Urothelium cell line (cell line): ENCODE measurements around the gene ADGRF1.
A peak's percentile ranks its signal among the peaks of the same experiment; 100 is the strongest.
"Not testable (repeated sequence)": the region's sequence is repeated elsewhere in the genome, so short reads cannot be mapped to it uniquely, and the experiment has no call there.

Experiments used
- DNase-seq: peaks from one replicate; pipeline ENCODE4 v3.0.0; 2011; ENCODE audit warnings: low spot score, mixed read lengths
- FAIRE-seq: peaks from 2 replicates; lab custom pipeline; 2011; peaks lifted over from hg19 to GRCh38; lab: Jason Lieb, UNC

Gene ADGRF1

DNA sequence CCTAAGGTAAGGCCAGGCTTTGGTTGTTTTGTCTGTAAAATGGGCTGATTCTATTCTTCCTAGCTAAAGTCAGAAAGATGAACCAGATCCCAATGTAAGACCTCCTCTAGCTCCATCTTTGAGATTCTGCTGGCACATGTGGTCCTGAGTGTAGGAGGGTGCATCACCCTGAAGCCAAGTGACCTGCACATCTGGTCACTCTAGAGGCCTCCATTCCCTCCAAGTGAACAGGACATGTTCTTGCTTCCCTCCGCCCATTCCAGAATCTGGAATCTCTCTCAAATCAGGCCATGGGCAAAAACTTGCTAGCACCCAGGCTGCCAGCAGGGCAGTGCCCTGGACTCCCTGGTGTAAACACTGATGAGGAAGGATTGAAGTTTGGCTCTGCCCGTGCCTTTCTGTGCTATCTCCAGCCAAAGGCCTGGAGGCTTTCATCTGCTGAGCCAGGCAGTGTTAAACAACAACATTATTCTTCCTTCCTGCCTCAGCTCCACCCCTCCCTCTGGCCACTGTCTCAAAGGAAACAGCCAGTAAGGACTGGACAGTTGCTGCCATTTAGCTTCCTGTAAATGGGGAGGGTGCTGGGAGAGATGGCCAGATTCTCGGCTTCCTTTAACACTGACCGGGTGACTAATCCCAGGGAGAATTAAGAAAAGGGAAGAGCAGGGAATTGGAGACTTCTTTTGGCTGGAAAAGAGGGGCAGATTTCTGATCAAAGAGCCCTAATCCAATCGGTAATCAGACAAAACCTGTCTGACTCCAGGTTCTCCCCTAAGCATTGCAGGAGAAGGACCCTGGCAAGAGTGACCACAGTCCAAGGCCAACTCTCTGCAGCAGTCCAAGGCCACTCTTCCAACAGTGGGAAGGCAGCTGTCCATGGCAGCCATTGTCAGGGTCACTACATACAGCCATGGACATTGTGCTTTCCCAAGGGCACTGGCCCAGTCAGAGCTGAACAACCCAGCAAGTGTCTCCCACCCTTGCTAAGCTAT, 19.5 kb upstream of the ADGRF1 start:
- no peak for DNase-seq
- no peak for FAIRE-seq

DNA sequence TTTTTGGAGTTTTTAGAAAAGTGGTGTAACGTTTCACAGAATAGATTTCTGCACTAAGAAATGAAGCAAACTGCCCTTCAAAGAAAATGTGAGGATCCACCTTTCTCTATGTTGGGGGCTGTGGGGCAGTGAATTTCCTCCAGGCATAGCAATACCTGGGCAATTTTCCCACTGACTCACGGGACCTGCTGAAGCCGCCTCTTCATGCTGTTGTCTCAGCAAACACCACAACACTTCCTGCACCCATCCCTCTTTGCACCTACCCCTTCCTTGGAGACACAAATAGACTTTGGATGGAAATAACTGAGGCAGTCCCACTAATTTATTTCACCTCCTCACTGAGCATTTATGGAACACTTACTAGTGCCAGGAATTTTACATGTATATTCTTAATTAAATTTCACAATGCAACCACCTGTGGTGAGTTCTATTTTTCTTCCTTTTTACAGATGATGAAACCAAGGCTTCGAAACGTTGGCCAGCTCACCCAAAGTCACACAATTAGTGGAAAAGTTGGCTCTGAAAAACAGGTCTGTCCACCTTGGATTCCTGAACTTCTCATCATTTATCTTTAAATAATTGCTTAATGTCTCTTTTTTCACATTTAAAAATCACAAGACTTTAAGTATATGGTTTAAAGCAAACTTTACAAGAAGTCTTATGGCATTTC, 17.2 kb upstream of the ADGRF1 start:
- no peak for FAIRE-seq
- DNase-seq, result no peak

DNA sequence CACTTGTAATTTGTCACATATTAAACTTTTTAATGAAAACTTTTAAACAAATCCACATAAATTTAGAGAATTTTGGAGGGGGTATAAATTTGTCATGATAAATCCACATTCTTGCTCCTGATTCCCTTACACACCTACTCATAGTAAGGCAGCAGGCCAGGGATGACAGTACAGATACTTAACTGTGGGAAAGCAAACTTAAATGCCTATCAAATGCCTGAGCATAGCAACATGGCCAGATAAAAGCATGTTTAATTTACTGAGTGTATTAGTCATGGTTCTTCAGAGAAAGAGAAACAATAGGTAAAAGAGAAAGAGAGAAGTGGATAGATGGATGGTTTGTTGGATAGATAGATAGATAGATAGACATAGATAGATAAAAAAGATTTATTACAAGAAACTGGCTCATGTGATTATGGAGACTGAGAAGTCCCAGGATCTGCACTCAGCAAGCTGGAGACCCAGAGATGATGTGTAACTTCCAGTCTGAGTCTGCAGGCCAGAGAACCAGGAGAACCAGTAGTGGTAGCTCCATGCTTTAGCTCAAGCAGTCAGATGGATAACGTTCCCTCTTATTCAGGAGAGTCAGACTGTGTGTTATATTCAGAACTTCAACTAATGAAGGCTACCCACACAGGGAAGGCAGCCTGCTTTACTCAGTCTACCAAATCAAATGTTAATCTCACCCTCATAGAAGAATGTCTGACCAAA, 15.9 kb upstream of the ADGRF1 start:
- no peak for DNase-seq
- FAIRE-seq, result no peak

DNA sequence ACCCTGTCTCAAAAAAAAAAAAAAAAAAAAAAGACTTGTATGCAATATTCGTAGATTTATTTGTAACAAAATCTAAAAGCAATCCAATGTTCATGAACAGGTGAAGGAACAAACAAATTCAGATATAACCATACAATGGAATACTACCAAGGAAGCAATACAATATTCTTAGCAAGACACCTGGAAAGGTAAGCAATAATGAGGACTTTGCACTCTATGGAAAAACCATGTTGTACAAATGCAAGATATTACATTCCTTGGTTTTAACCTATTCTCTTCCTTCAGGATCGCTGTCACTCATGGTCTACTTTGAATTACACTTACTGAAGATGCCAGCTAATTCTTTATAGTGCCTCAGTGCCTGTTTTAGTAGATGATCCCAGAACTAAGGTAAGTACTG, 14.7 kb upstream of the ADGRF1 start:
- no peak for DNase-seq

GRCh38 chr6:47054302-47054701, 12.2 kb upstream of the ADGRF1 start:
- not testable (repeated sequence) for DNase-seq, FAIRE-seq

More for the DNA sequence above, 14.7 kb upstream of the ADGRF1 start:
- no peak for FAIRE-seq

GRCh38 chr6:47048638-47049037, 6.5 kb upstream of the ADGRF1 start:
- FAIRE-seq (no peak), DNase-seq (no peak)

- DNase-seq (peak; percentile 74), FAIRE-seq (peak; percentile 89)
Measured at GRCh38 chr6:47047479-47048407, 5.6 kb upstream of the ADGRF1 start.

GRCh38 chr6:47047097-47047478, 5.0 kb upstream of the ADGRF1 start:
- no peak for DNase-seq
- FAIRE-seq, result no peak

- FAIRE-seq, result no peak
- DNase-seq, result peak; percentile 40
Measured at GRCh38 chr6:47044397-47044796, 2.3 kb upstream of the ADGRF1 start.

- DNase-seq (no peak), FAIRE-seq (no peak)
Measured at GRCh38 chr6:47043286-47043685, 1.2 kb upstream of the ADGRF1 start.

DNA sequence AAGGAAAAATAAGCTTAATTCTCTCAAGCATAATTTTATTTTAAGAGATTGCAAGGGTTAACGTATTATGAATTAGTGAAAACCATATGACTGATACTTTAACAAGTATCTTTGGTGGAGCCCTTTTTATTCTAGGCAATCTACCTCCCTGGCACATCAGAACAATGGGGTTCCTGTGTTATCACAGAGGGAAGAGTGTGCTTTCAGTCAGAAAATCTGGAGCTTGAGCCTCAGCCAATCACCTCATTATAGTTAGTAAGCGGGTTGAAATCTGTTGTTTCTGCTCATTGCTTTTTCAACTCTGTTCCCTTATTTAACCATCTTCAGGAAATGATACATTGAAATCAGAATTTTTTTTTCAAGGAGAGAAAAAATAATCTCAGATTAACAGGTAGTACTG, 391 bp downstream of the ADGRF1 start:
- no peak for DNase-seq
- FAIRE-seq, result no peak

- peak; percentile 88 for DNase-seq
- peak; percentile 53 for FAIRE-seq
Measured at GRCh38 chr6:47034926-47035325, 7.2 kb downstream of the ADGRF1 start.

DNA sequence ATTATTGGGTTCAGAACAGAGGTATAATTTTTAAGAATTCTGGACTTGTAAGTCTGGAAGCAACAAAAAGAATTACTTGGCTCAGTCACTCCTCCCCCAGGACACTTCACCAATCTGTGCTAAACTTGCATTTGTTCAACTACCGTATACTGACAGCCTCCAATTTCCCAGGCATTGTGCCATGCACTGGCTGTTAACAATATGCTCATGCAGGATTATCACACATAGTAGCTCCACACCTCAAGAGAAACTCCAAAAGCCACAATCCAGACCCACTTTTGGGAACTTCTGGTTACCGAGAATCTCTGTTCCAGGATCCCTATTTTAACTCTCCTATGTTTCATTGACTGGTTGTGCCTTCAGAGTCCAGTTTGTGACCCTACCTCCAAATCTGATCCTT, 7.7 kb downstream of the ADGRF1 start:
- no peak for FAIRE-seq

GRCh38 chr6:47032974-47033765, 9.0 kb downstream of the ADGRF1 start:
- DNase-seq, result no peak
- FAIRE-seq, result no peak

More for the DNA sequence above, 7.7 kb downstream of the ADGRF1 start:
- no peak for DNase-seq

DNA sequence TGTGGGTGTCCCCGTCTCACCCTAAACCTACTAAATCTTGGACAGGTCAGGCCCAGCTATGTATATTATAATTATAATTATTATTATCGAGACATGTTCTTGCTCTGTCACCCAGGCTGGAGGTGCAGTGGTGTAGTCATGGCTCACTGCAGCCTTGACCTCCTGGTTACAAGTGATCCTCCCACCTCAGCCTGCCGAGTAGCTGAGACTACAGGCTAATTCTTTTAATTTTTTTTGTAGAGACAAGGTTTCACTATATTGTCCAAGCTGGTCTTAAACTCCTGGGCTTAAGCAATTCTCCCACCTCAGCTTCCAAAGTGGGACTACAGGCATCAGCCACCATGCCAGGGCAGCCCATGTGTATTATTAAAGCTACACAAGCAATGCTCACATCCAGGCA, 10.5 kb downstream of the ADGRF1 start:
- no peak for FAIRE-seq

GRCh38 chr6:47029865-47030561, 12.1 kb downstream of the ADGRF1 start:
- FAIRE-seq (no peak), DNase-seq (no peak)

More for the DNA sequence above, 10.5 kb downstream of the ADGRF1 start:
- no peak for DNase-seq

DNA sequence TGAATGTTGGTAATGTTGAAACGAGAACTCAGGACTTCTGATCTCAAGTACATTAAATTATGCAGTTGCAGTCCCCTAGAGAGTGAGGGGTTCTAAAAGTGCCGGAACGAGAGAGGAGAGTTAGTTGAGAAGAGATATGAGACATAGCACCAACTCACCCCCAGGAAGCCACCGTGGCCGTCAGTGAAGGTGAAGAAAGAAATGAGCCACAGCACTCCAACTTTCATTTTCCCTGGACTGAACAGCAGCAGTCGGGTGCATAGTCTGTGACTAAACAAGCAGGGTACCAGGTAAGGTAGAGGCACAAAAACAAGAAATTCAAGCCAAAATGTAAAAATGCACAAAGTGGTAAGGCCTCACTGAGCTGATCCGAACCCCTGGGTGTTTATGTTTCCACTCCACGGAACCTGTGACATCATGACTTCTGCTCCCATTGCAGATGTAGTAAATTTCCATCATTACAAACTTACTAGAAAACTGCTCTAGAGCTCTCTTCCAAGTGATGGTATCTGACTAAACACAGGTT, 13.2 kb downstream of the ADGRF1 start:
- no peak for DNase-seq
- no peak for FAIRE-seq

DNA sequence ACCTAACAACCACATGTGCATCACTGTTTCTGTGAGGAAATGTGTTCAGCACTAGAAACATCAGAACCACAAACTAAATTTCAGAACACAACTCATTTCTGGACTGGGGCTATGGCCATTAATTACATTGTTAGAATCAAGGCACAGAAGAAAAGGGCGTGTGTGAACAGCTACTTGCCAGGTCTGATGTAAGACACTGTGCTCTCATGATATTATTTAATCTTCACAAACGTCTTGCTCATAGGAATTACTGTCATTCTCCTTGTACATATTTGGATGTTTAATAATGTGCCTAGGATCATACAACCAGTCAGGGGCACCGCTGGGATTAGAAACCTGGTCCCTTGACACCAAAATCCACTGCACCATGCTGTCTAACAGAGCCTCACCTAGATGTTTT, 14.8 kb downstream of the ADGRF1 start:
- FAIRE-seq (no peak), DNase-seq (no peak)

- DNase-seq (no peak), FAIRE-seq (no peak)
Measured at GRCh38 chr6:47026679-47027078, 15.5 kb downstream of the ADGRF1 start.
